Smooth muscle cell (in vitro differentiated cells): ENCODE measurements around the gene SLCO4A1. TPM values are rescaled to one million over a fixed set of nuclear protein-coding genes. Genes with fewer than 3 reads are reported as not detected.
"Not testable (repeated sequence)": the region's sequence is repeated elsewhere in the genome, so short reads cannot be mapped to it uniquely, and the experiment has no call there.

Experiments used
- DNase-seq: peaks from one replicate; lab custom pipeline; 2025; ENCODE audit not compliant: unreplicated experiment; lab: John Stamatoyannopoulos, UW
- H2AFZ ChIP-seq: fragments of 200-600 bp; sonication (generic); 2 replicates; pipeline ENCODE4 v1.6.0; 2016; ENCODE audit warnings: antibody characterized with exemption, low read depth, mild to moderate bottlenecking
- H3F3A ChIP-seq: fragments of 200-600 bp; sonication (generic); 2 replicates; pipeline ENCODE4 v1.6.0; 2017; ENCODE audit warnings: antibody characterized with exemption, low read depth
- H3K27ac ChIP-seq: fragments of 200-600 bp; sonication (generic); 2 replicates; pipeline ENCODE4 v1.5.1; 2016; ENCODE audit warnings: low read depth, mild to moderate bottlenecking
- H3K27me3 ChIP-seq: fragments of 200-600 bp; sonication (generic); 2 replicates; pipeline ENCODE4 v1.6.1; 2016; ENCODE audit warnings: low read depth, mild to moderate bottlenecking
- H3K36me3 ChIP-seq: fragments of 200-600 bp; sonication (generic); 2 replicates; pipeline ENCODE4 v1.5.1; 2016; ENCODE audit warnings: low read depth
- H3K4me1 ChIP-seq: fragments of 200-600 bp; sonication (generic); 2 replicates; pipeline ENCODE4 v1.5.1; 2016; ENCODE audit warnings: low read depth
- H3K4me2 ChIP-seq: fragments of 200-600 bp; sonication (generic); 2 replicates; pipeline ENCODE4 v1.6.0; 2016; ENCODE audit warnings: mild to moderate bottlenecking
- H3K4me3 ChIP-seq: fragments of 200-600 bp; sonication (generic); 2 replicates; pipeline ENCODE4 v1.5.1; 2016; ENCODE audit warnings: mild to moderate bottlenecking
- H3K79me2 ChIP-seq: fragments of 200-600 bp; sonication (generic); 2 replicates; pipeline ENCODE4 v1.6.0; 2016; ENCODE audit warnings: low read depth, mild to moderate bottlenecking
- H3K9ac ChIP-seq: fragments of 200-600 bp; sonication (generic); 2 replicates; pipeline ENCODE4 v1.6.0; 2016; ENCODE audit warnings: low read depth
- H3K9me3 ChIP-seq: fragments of 200-600 bp; sonication (generic); replicated peaks from 2 replicates; pipeline ENCODE4 v1.5.1; 2016; ENCODE audit warnings: low read depth
- H4K20me1 ChIP-seq: fragments of 200-600 bp; sonication (generic); 2 replicates; pipeline ENCODE4 v1.6.0; 2016; ENCODE audit warnings: low read depth
- CTCF ChIP-seq: fragments of 200-600 bp; sonication (generic); IDR thresholded peaks from 2 replicates; pipeline ENCODE4 v1.5.1; 2017; ENCODE audit warnings: borderline replicate concordance, mild to moderate bottlenecking, antibody characterized with exemption; ENCODE audit not compliant: insufficient read depth, poor library complexity, severe bottlenecking
- WGBS: methylation state at CpG from one replicate; pipeline ENCODE4 v1.1.7; 2016; ENCODE audit warnings: low lambda C conversion rate; 5-methylcytosine and 5-hydroxymethylcytosine counted together
- polyA plus RNA-seq: library from polyadenylated mRNA; unstranded; fragments of >200 nt; fragmentation: Nextera tagmentation; extraction: Ambion mirVana; gene quantifications from 2 replicates; pipeline ENCODE4 v1.2.1, GENCODE V29; 2016
- total RNA-seq: library from RNA; depleted of rRNA; stranded (reverse); fragments of >200 nt; gene quantifications from 2 replicates; pipeline ENCODE4 v1.2.3, GENCODE V29; 2014

SLCO4A1 gene
- total and polyA plus RNA-seq, 2 experiments from 2014 or later = 0.81 to 1.4 TPM

GRCh38 chr20:62625921-62626547 lies 16.3 kb upstream of the SLCO4A1 start:
- Histone ChIP-seq H3K36me3 (no peaks in the 10 kb centered on the region), H3K9me3 (no peaks in the 10 kb centered on the region), H3F3A (no peaks in the 10 kb centered on the region), H3K9ac (no peak overlapping the region), H3K4me3 (no peak overlapping the region), H2AFZ (no peak overlapping the region), H3K27ac (no peak overlapping the region), H3K79me2 (no peaks in the 10 kb centered on the region), H3K27me3 (no peaks in the 10 kb centered on the region), H3K4me1 (no peaks in the 10 kb centered on the region), H3K4me2 (no peak overlapping the region), H4K20me1 (no peaks in the 10 kb centered on the region)
- DNase-seq = no peak
- 97% methylated on average over 20 of the region's 20 CpGs for WGBS
- TF ChIP-seq CTCF = no peak

GRCh38 chr20:62627425-62627824 lies 14.9 kb upstream of the SLCO4A1 start:
- WGBS = 95% methylated on average over 1 of the region's 1 CpG
- H3F3A ChIP-seq, H3K4me2 ChIP-seq, H3K27ac ChIP-seq, H3K4me1 ChIP-seq, H3K4me3 ChIP-seq, H4K20me1 ChIP-seq, H3K79me2 ChIP-seq, H3K36me3 ChIP-seq, H3K9ac ChIP-seq, DNase-seq, H2AFZ ChIP-seq, H3K27me3 ChIP-seq, H3K9me3 ChIP-seq: not testable (repeated sequence)

- DNase-seq = no peak
- no peak for TF ChIP-seq CTCF
Measured at GRCh38 chr20:62627901-62628612, 14.2 kb upstream of the SLCO4A1 start.

GRCh38 chr20:62628691-62629090 lies 13.6 kb upstream of the SLCO4A1 start:
- Histone ChIP-seq H3K4me2 (no peak overlapping the region), H3K36me3 (no peaks in the 10 kb centered on the region), H3K9ac (no peak overlapping the region), H3K4me1 (no peaks in the 10 kb centered on the region), H3K4me3 (no peak overlapping the region), H3F3A (no peaks in the 10 kb centered on the region), H3K27me3 (no peaks in the 10 kb centered on the region), H4K20me1 (no peaks in the 10 kb centered on the region), H2AFZ (no peak overlapping the region), H3K9me3 (no peaks in the 10 kb centered on the region), H3K79me2 (no peaks in the 10 kb centered on the region), H3K27ac (no peak overlapping the region)
- TF ChIP-seq CTCF = no peak
- 44% methylated on average over 6 of the region's 6 CpGs for WGBS
- no peak for DNase-seq

More at GRCh38 chr20:62627901-62628612, 14.2 kb upstream of the SLCO4A1 start:
- H3K27me3 ChIP-seq = no peaks in the 10 kb centered on the region
- WGBS = 71% methylated on average over 10 of the region's 10 CpGs
- no peaks in the 10 kb centered on the region for H3F3A ChIP-seq
- no peak overlapping the region for H3K4me3 ChIP-seq
- no peaks in the 10 kb centered on the region for H3K4me1 ChIP-seq
- H2AFZ ChIP-seq = no peak overlapping the region
- no peaks in the 10 kb centered on the region for H4K20me1 ChIP-seq
- no peak overlapping the region for H3K27ac ChIP-seq
- H3K36me3 ChIP-seq = no peaks in the 10 kb centered on the region
- H3K9me3 ChIP-seq = no peaks in the 10 kb centered on the region
- H3K79me2 ChIP-seq = no peaks in the 10 kb centered on the region
- H3K9ac ChIP-seq = no peak overlapping the region
- H3K4me2 ChIP-seq = no peak overlapping the region
